K562 (cell line): Measurements from ENCODE around the gene EFS. TPM values are rescaled to one million over a fixed set of nuclear protein-coding genes. Genes with fewer than 3 reads are reported as not detected.

Source experiments
- HEY1 ChIP-seq: fragments of 250-450 bp; sonication (Bioruptor Pico); IDR thresholded peaks from 2 replicates; pipeline ENCODE4 v1.5.0; 2020; ENCODE audit warnings: mild to moderate bottlenecking, moderate library complexity, borderline replicate concordance
- JUND ChIP-seq, 2 experiments: IDR thresholded peaks; 2 replicates in 1 of 2; 3 replicates in 1 of 2; pipeline ENCODE4 v1.6.1; 2011; ENCODE audit warnings: borderline replicate concordance in 2 of 2, low read depth in 2 of 2, low read length in 2 of 2, improper control_type of control experiment in 1 of 2, missing biosample characterization in 1 of 2, missing genetic modification characterization in 1 of 2, missing genetic modification reagents in 1 of 2
- TAF7 ChIP-seq: fragments of 450-650 bp; IDR thresholded peaks from 2 replicates; pipeline ENCODE4 v1.6.1; 2016; ENCODE audit warnings: missing genetic modification characterization, missing compliant biosample characterization
- polyA plus RNA-seq, 8 experiments: library from polyadenylated mRNA; depleted of rRNA in 4 of 8; stranded (reverse) in 5 of 8; unstranded in 3 of 8; fragments of >200 nt; fragmentation: Nextera tagmentation in 2 of 8; fragmentation: Illumina TruSeq in 1 of 8; extraction: Ambion mirVana in 2 of 8; extraction: Trizol in 1 of 8; gene quantifications; 2 replicates each; pipeline versions ENCODE4 v1.2.1 to v1.2.3, GENCODE V29; 2011 to 2014; ENCODE audit warnings: inconsistent platforms in 1 of 8, missing spikeins in 1 of 8
- total RNA-seq, 7 experiments: library from RNA; depleted of rRNA in 6 of 7; stranded (reverse); fragments of >200 nt in 6 of 7; fragmentation: Illumina TruSeq in 2 of 7; extraction: Trizol in 2 of 7; gene quantifications; 2 replicates each; pipeline versions ENCODE4 v1.2.1 to v1.2.3, GENCODE V29; 2011 to 2021; ENCODE audit warnings: low replicate concordance in 1 of 7
- TF ChIP-seq, protein P1 (sequence below), 2 experiments: fragments of 450-650 bp; formaldehyde crosslinking in 1 of 2; IDR thresholded peaks; 2 replicates each; pipeline versions ENCODE4 v1.4.0 to v1.6.1; 2014 to 2020; ENCODE audit warnings: mild to moderate bottlenecking in 2 of 2, borderline replicate concordance in 1 of 2, low read depth in 1 of 2
- TF ChIP-seq, protein P2 (sequence below): IDR thresholded peaks from 2 replicates; pipeline ENCODE4 v1.6.1; 2012; ENCODE audit warnings: low read depth, low read length, improper control_type of control experiment, borderline replicate concordance

The EFS gene
- total and polyA plus RNA-seq, 9 of the 15 experiments (the other 6 are each of a cell fraction or from before 2014, with no cell fraction given), result 0.01 to 0.03 TPM; not detected in 7

DNA sequence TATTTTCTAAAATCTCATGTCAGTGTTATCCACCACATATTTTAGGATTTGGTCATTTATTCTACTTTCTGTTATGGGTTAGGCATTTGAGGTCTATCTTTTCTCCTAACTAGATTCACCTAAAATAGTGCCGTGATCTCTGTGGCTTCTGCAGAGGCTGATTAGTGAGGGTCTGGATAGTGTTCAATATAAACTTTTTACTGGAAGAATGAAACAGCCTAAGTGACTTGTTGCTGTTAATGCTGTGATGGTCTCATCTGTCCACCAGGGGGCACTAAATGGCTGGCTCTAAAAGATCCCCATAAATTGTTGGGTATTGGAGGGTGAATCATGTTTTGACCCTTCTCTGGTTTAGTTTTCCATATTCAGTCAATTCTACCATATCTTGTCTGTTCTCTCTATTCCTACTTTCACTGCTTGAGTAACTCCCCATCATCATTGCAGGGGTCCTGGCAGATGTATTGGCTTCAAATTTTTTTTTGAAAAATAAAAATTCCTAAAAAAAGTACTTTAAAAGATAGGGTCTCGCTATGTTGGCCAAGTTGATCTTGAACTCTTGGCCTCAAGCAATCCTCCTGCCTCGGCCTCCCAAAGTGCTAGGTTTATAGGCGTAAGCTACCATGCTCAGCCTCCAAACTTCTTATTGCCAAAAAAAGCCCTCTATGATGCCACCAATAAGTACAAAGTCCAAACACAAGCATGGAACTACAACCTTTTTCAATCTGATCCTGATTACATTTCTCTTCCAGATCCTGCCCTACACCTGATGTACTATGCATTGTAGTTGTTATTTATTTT lies 36.8 kb downstream of the EFS start (continued):
- TF ChIP-seq HEY1 (CRISPR knock-in tag), result no peak
- TF ChIP-seq JUND (IDR thresholded peaks at IDR 0.05; ENCODE audit: borderline replicate concordance, low read depth, low read length), result peak; percentile 40; the same call in 1 of the 2 replicates
- TF ChIP-seq JUND (tag; IDR thresholded peaks at IDR 0.05; ENCODE audit: borderline replicate concordance, low read depth, low read length), result no peak
- TF ChIP-seq TAF7 (tag), result no peak
- TF ChIP-seq, protein P1, sequence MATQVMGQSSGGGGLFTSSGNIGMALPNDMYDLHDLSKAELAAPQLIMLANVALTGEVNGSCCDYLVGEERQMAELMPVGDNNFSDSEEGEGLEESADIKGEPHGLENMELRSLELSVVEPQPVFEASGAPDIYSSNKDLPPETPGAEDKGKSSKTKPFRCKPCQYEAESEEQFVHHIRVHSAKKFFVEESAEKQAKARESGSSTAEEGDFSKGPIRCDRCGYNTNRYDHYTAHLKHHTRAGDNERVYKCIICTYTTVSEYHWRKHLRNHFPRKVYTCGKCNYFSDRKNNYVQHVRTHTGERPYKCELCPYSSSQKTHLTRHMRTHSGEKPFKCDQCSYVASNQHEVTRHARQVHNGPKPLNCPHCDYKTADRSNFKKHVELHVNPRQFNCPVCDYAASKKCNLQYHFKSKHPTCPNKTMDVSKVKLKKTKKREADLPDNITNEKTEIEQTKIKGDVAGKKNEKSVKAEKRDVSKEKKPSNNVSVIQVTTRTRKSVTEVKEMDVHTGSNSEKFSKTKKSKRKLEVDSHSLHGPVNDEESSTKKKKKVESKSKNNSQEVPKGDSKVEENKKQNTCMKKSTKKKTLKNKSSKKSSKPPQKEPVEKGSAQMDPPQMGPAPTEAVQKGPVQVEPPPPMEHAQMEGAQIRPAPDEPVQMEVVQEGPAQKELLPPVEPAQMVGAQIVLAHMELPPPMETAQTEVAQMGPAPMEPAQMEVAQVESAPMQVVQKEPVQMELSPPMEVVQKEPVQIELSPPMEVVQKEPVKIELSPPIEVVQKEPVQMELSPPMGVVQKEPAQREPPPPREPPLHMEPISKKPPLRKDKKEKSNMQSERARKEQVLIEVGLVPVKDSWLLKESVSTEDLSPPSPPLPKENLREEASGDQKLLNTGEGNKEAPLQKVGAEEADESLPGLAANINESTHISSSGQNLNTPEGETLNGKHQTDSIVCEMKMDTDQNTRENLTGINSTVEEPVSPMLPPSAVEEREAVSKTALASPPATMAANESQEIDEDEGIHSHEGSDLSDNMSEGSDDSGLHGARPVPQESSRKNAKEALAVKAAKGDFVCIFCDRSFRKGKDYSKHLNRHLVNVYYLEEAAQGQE (IDR thresholded peaks at IDR 0.05; ENCODE audit: borderline replicate concordance), result peak; percentile 87
- TF ChIP-seq, protein P1 (CRISPR knock-in tag; IDR thresholded peaks at IDR 0.05; ENCODE audit: low read depth), result no peak
- TF ChIP-seq, protein P2, sequence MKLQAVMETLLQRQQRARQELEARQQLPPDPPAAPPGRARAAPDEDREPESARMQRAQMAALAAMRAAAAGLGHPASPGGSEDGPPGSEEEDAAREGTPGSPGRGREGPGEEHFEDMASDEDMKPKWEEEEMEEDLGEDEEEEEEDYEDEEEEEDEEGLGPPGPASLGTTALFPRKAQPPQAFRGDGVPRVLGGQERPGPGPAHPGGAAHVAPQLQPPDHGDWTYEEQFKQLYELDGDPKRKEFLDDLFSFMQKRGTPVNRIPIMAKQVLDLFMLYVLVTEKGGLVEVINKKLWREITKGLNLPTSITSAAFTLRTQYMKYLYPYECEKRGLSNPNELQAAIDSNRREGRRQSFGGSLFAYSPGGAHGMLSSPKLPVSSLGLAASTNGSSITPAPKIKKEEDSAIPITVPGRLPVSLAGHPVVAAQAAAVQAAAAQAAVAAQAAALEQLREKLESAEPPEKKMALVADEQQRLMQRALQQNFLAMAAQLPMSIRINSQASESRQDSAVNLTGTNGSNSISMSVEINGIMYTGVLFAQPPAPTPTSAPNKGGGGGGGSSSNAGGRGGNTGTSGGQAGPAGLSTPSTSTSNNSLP, result peak; percentile 61; the same call in 1 of the 2 replicates
